Calu3 (cell line): ENCODE results near the gene CNN3. TPM values are rescaled to one million over a fixed set of nuclear protein-coding genes. Genes with fewer than 3 reads are reported as not detected.

Source experiments
- BruUV-seq: library from RNA; stranded (reverse); fragments of 400-500 nt; replicated peaks from 2 replicates; lab custom pipeline; 2021; lab: Mats Ljungman, UMichigan
- CTCF ChIA-PET: fragments of 300-600 bp; sonication (Branson Sonifier 250); formaldehyde crosslinking; loops from one replicate; lab custom pipeline; 2022; ENCODE audit warnings: antibody characterized with exemption; lab: Charles Lee
- DNase-seq: peaks from one replicate; pipeline ENCODE4 v3.0.0; 2022
- H3K27ac Mint-ChIP-seq: one replicate; pipeline ENCODE4 v1.8.0; 2022; ENCODE audit warnings: mixed read lengths; ENCODE audit not compliant: unreplicated experiment
- H3K27me3 Mint-ChIP-seq: one replicate; pipeline ENCODE4 v1.8.0; 2022; ENCODE audit warnings: mixed read lengths; ENCODE audit not compliant: unreplicated experiment
- H3K36me3 Mint-ChIP-seq: one replicate; pipeline ENCODE4 v1.8.0; 2022; ENCODE audit warnings: mild to moderate bottlenecking, moderate library complexity, mixed read lengths; ENCODE audit not compliant: insufficient read depth, unreplicated experiment
- H3K4me1 Mint-ChIP-seq: one replicate; pipeline ENCODE4 v1.8.0; 2022; ENCODE audit warnings: mild to moderate bottlenecking, low read depth, mixed read lengths; ENCODE audit not compliant: unreplicated experiment
- H3K4me3 Mint-ChIP-seq: one replicate; pipeline ENCODE4 v1.8.0; 2022; ENCODE audit warnings: mild to moderate bottlenecking, low read depth, moderate library complexity, mixed read lengths; ENCODE audit not compliant: unreplicated experiment
- H3K9me3 Mint-ChIP-seq: one replicate; pipeline ENCODE4 v1.8.0; 2022; ENCODE audit warnings: low read depth, mixed read lengths; ENCODE audit not compliant: unreplicated experiment
- intact Hi-C: fragments of 100-400 bp; cut with micrococcal nuclease; formaldehyde crosslinking; loops from one replicate; pipeline ENCODE4 v1.10.0; 2022; ENCODE audit not compliant: unreplicated experiment
- total RNA-seq: library from RNA; stranded (reverse); gene quantifications from 2 replicates; pipeline ENCODE4 v1.2.3, GENCODE V29; 2022
- TF ChIP-seq, protein P1 (sequence below): fragments of 200-600 bp; IDR thresholded peaks from one replicate; pipeline ENCODE4 v1.8.0; 2022; ENCODE audit warnings: antibody characterized with exemption; ENCODE audit not compliant: unreplicated experiment

CNN3 gene
- total RNA-seq, 1 experiment from 2014 or later, result 140 TPM

DNA sequence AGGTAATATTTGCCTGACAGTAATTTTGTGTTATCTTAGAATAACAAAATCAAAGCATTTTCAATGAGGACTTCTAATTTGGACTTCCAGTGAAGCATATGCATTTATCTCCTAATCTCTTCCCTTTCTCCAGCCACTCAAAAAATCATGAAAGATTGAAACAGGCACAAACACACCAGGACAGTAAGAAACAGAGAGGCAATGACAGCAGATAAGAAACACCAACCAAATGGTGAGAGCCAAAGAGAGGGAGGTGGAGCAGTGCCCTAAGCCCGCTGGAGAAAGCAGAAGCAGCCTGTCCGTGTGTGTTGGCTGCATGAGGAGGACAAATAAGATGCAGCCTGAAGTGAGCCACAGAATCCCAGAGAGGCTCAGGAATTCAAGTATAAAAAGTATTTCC is 67.7 kb downstream of the CNN3 start:
- DNase-seq, result no peak
- no peak overlapping the region for H3K4me3 Mint-ChIP-seq
- intact Hi-C loops, result loop anchor here (10.0 kb wide), 1 partner anchor 376 kb away; the partner anchor contains the start of gene RWDD3
- no peak overlapping the region for H3K27ac Mint-ChIP-seq
- CTCF ChIA-PET, result interaction anchor here (0.5 kb wide), 1 partner anchor 317 kb away, joined by 3 read pairs; no protein-coding TSS in a partner anchor
- TF ChIP-seq, protein P1, sequence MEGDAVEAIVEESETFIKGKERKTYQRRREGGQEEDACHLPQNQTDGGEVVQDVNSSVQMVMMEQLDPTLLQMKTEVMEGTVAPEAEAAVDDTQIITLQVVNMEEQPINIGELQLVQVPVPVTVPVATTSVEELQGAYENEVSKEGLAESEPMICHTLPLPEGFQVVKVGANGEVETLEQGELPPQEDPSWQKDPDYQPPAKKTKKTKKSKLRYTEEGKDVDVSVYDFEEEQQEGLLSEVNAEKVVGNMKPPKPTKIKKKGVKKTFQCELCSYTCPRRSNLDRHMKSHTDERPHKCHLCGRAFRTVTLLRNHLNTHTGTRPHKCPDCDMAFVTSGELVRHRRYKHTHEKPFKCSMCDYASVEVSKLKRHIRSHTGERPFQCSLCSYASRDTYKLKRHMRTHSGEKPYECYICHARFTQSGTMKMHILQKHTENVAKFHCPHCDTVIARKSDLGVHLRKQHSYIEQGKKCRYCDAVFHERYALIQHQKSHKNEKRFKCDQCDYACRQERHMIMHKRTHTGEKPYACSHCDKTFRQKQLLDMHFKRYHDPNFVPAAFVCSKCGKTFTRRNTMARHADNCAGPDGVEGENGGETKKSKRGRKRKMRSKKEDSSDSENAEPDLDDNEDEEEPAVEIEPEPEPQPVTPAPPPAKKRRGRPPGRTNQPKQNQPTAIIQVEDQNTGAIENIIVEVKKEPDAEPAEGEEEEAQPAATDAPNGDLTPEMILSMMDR, result no peak
- BruUV-seq, result no TSS peak
- H3K36me3 Mint-ChIP-seq, result peaks cover 14% of the 10 kb centered on the region
- no peaks in the 10 kb centered on the region for H3K27me3 Mint-ChIP-seq
- H3K9me3 Mint-ChIP-seq, result no peaks in the 10 kb centered on the region
- peaks cover 35% of the 10 kb centered on the region for H3K4me1 Mint-ChIP-seq

DNA sequence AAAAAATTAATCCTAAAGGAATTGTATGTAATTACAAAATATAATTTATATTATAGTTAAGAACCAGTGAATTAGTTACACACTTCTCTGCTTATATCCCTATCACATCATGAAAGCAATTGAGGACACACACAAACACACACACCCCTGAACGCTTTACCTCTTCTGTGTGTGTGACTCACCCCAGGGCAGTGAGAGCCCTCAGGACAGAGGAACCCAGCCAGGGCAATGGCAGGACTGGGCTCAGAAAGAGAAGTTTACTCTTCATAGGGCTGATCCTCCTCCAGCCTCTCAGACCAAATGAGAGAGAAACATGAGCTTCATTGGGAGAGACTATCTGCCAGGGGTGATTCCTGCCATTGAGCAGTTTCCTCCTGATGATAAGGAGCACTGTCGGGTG is 68.6 kb downstream of the CNN3 start:
- TF ChIP-seq, protein P1, result no peak
- BruUV-seq, result no TSS peak
- Mint-ChIP-seq H3K27me3 (no peaks in the 10 kb centered on the region), H3K36me3 (peaks cover 6% of the 10 kb centered on the region), H3K9me3 (no peaks in the 10 kb centered on the region), H3K27ac (no peak overlapping the region), H3K4me1 (peaks cover 26% of the 10 kb centered on the region), H3K4me3 (no peak overlapping the region)
- no peak for DNase-seq
- intact Hi-C loops, result loop anchor here (10.0 kb wide), 1 partner anchor 377 kb away; the partner anchor contains the start of gene RWDD3
- CTCF ChIA-PET, result no interaction called here

DNA sequence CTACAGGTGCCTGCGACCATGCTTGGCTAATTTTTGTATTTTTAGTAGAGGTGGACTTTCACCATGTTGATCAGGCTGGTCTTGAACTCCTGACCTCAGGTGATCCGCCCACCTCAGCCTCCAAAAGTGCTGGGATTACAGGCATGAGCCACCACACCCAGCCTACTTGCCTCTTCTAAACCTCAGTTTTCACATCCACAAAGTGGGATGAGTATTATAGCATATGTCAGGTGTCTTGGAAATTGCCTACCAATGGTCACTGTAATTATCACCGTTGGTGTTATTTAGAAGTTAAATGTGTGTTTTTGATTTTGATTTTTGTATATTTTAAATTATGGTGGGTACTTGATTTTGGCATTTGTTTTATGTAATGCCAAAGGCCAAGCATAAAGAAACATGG is 70.0 kb downstream of the CNN3 start:
- no peak for DNase-seq
- Mint-ChIP-seq H3K27ac (no peak overlapping the region), H3K36me3 (no peaks in the 10 kb centered on the region), H3K9me3 (no peaks in the 10 kb centered on the region), H3K4me1 (peaks cover 12% of the 10 kb centered on the region), H3K27me3 (no peaks in the 10 kb centered on the region), H3K4me3 (no peak overlapping the region)
- no TSS peak for BruUV-seq
- CTCF ChIA-PET, result interaction anchor here (0.6 to 3.4 kb wide), 3 partner anchors 24 to 184 kb away, joined by 3 to 111 read pairs (median 8); no protein-coding TSS in a partner anchor
- TF ChIP-seq, protein P1, result no peak
- intact Hi-C loops, result loop anchor here (10.0 kb wide), 1 partner anchor 378 kb away; the partner anchor contains the start of gene RWDD3

DNA sequence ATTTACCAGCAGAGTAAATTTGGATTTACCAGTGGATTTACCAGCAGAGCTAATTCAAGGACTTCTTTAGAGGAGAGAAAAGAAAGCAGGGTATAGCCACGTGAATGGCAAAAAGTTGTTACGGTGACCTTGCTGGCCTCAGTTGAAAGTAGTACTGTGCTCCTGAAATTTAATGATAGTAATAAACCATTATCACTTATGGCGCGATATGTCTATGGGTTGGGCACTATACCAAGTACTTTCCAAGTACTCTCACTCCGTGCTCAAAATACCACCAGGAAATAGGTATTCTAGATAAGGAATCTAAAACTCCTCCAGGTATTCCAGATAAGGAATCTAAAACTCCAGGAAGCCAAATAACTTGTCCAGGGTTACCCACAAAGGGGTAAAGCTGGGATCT is 70.9 kb downstream of the CNN3 start:
- intact Hi-C loops, result loop anchor here (10.0 kb wide), 1 partner anchor 379 kb away; the partner anchor contains the start of gene RWDD3
- Mint-ChIP-seq H3K4me1 (peaks cover 3% of the 10 kb centered on the region), H3K27ac (no peak overlapping the region), H3K36me3 (no peaks in the 10 kb centered on the region), H3K9me3 (no peaks in the 10 kb centered on the region), H3K27me3 (no peaks in the 10 kb centered on the region), H3K4me3 (no peak overlapping the region)
- TF ChIP-seq, protein P1, result no peak
- no peak for DNase-seq
- CTCF ChIA-PET, result interaction anchor here (0.6 to 3.4 kb wide), 5 partner anchors 34 to 1147 kb away, joined by 3 to 111 read pairs (median 17); partner anchors contain the start of gene RWDD3
- no TSS peak for BruUV-seq
